ENCODE measurements around the gene PIP5KL1.

Gene PIP5KL1

DNA sequence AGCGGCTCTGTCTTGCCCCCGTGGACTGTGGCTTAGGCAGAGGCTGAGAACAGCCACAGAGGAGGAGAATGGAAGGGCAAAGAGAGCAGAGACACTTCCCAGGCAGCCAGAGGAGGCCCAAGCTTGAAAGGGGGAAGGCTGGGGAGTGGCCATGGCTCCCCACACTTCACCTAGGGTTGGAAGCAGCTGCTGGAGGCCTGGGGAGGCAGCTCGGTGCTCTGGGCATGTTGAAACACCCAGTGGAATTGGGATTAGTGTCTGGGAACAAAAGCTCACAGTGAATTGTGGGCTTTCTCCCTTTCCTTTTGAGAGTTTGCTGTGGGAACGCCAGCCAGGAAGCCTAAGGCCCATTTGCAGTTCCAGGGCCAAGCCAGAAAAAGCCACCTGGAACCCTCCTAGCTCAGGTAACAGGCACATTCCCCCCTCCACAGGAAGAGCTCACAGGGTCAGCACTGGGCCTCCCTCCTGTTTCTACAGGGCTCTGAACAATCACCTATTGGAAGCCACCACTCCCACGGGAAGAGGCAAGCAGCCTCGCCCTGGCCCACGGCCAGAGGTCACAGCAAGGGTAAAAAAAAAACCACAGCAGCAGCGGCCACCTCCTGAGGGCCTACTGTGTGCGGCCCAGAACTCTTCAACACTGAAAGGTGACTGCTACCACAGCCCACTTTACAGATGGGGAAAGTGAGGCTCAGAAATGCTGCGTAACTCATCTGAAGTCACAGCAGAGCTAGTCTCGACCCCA is 30.0 kb upstream of the PIP5KL1 start:
- peaks cover 19% of the 10 kb centered on the region; the same call in 1 of the 2 replicates for H3K36me3 ChIP-seq
- peaks cover 3% of the 10 kb centered on the region for H3K9me3 ChIP-seq (ENCODE audit: severe bottlenecking)
- no peak overlapping the region for H3K4me3 ChIP-seq (ENCODE audit: low read depth, low read length)
- H3K27me3 ChIP-seq (ENCODE audit: insufficient read depth, low read depth, severe bottlenecking): no peaks in the 10 kb centered on the region
- TF ChIP-seq, protein P1, sequence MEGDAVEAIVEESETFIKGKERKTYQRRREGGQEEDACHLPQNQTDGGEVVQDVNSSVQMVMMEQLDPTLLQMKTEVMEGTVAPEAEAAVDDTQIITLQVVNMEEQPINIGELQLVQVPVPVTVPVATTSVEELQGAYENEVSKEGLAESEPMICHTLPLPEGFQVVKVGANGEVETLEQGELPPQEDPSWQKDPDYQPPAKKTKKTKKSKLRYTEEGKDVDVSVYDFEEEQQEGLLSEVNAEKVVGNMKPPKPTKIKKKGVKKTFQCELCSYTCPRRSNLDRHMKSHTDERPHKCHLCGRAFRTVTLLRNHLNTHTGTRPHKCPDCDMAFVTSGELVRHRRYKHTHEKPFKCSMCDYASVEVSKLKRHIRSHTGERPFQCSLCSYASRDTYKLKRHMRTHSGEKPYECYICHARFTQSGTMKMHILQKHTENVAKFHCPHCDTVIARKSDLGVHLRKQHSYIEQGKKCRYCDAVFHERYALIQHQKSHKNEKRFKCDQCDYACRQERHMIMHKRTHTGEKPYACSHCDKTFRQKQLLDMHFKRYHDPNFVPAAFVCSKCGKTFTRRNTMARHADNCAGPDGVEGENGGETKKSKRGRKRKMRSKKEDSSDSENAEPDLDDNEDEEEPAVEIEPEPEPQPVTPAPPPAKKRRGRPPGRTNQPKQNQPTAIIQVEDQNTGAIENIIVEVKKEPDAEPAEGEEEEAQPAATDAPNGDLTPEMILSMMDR (IDR thresholded peaks at IDR 0.05; ENCODE audit: low read depth, low read length): no peak
- H3K27ac ChIP-seq: peak overlapping the region; percentile 28
- DNase-seq: no peak

DNA sequence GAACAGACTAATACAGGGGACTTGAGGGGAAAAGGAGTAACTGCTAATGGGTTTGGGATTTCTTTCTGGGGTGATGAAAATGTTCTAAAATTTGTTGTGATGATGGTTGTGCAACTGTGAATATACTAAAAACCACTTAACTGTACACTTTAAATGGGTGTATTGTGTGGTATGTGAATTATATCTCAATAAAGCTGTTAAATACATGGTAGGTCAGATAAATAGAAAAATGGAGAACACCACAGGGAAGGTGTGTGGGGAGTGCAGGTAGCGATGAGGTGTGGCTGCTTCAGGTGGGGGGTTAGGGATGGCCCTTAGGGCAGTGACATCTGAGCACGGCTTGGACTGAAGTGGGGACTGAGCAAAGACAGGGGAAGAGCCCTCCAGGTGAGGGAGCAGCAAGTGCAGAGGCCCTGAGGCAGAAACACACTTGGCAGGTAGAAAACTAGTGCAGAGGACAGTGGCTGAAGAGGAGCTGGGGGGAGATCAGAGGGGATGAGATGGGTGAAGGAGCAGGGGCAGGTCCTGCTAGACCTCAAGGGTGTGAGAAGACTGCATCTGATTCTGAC is 29.3 kb upstream of the PIP5KL1 start:
- H3K27me3 ChIP-seq (ENCODE audit: insufficient read depth, low read depth, severe bottlenecking): no peaks in the 10 kb centered on the region
- no peak overlapping the region for H3K4me3 ChIP-seq (ENCODE audit: low read depth, low read length)
- H3K9me3 ChIP-seq (ENCODE audit: severe bottlenecking): peaks cover 3% of the 10 kb centered on the region
- DNase-seq: no peak
- peak overlapping the region; percentile 28; the same call in 1 of the 2 replicates for H3K27ac ChIP-seq
- H3K36me3 ChIP-seq: peaks cover 19% of the 10 kb centered on the region; the same call in 1 of the 2 replicates
- TF ChIP-seq, protein P1 (IDR thresholded peaks at IDR 0.05; ENCODE audit: low read depth, low read length): no peak

DNA sequence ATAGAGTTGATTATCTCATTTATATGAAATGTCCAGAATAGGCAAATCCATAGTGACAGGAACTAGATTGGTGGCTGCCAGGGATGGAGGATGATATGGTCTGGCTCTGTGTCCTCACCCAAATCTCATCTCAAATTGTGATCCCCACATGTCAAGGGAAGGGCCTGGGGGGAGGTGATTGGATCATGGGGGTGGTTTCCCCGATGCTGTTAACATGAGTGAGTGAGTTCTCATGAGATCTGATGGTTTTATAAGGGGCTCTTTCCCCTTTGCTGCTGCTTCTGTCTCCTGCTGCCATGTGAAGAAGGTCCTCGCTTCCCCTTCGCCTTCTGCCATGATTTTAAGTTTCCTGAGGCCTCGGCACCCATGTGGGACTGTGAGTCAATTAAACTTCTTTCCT is 28.8 kb upstream of the PIP5KL1 start:
- H3K27me3 ChIP-seq (ENCODE audit: insufficient read depth, low read depth, severe bottlenecking): no peaks in the 10 kb centered on the region
- H3K36me3 ChIP-seq: peaks cover 19% of the 10 kb centered on the region; the same call in 1 of the 2 replicates
- no peak for DNase-seq
- H3K27ac ChIP-seq: no peak overlapping the region
- H3K9me3 ChIP-seq (ENCODE audit: severe bottlenecking): peaks cover 3% of the 10 kb centered on the region
- TF ChIP-seq, protein P1 (IDR thresholded peaks at IDR 0.05; ENCODE audit: low read depth, low read length): no peak
- H3K4me3 ChIP-seq (ENCODE audit: low read depth, low read length): no peak overlapping the region

DNA sequence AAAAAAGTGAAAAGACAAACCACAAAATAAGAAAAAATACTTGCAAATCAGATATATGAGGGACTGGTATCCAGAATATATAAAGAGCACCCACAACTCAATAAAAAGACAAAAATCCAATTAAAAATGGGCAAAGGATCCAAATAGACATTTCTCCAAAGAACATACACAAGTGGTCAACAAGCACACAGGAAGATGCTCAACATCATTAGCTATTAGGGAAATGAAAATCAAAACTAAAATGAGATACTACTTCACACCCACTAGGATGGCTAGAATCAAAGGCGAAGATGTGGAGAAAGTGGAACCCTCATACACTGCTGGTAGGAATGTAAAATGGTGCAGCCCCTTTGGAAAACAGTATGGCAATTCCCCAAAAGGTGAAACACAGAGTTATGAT is 28.2 kb upstream of the PIP5KL1 start:
- no peak for DNase-seq
- H3K9me3 ChIP-seq (ENCODE audit: severe bottlenecking): peaks cover 3% of the 10 kb centered on the region
- H3K27me3 ChIP-seq (ENCODE audit: insufficient read depth, low read depth, severe bottlenecking): no peaks in the 10 kb centered on the region
- H3K4me3 ChIP-seq (ENCODE audit: low read depth, low read length): no peak overlapping the region
- TF ChIP-seq, protein P1 (IDR thresholded peaks at IDR 0.05; ENCODE audit: low read depth, low read length): no peak
- peaks cover 17% of the 10 kb centered on the region; the same call in 1 of the 2 replicates for H3K36me3 ChIP-seq
- H3K27ac ChIP-seq: no peak overlapping the region

DNA sequence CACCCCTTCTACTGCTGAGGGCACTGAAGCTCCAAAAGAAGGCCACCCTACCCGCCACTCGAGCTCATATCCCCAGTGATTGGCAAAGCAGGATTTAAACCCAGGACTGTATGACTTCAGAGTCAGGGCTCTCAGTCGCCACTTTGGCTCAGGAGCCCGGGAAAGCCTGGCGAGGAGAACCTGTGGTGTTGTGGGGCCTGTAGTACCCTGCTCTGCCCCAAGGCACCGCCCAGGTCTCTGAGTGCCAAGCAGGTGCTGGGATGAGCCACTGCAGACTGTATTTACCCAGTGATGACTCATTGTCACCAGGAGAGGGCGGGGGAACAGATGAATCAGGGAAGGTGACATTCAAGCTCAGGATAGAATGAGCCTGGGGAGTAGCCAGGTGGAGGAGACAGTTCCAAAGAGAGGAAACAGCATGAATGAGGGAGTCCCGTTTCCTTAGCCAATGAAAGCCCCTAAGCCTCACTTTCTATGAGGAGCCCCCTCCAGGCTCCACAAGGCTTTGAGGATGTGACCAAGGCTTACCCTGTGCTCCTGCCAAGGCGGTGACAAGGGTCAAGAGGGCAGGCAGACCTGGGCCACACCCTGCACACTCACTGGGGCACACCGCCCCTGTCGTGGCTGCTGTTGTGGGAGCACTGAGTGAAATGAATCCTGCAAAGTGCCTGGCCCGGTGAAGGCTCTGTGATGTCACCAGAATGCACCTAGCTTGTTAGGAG is 24.9 kb upstream of the PIP5KL1 start:
- Histone ChIP-seq H3K36me3 (peaks cover 16% of the 10 kb centered on the region), H3K9me3 (ENCODE audit: severe bottlenecking) (peaks cover 3% of the 10 kb centered on the region), H3K27ac (no peak overlapping the region), H3K27me3 (ENCODE audit: insufficient read depth, low read depth, severe bottlenecking) (no peaks in the 10 kb centered on the region), H3K4me3 (ENCODE audit: low read depth, low read length) (no peak overlapping the region)
- TF ChIP-seq, protein P1 (IDR thresholded peaks at IDR 0.05; ENCODE audit: low read depth, low read length): peak; percentile 70
- peak; percentile 83 for DNase-seq

Data from WERI-Rb-1 (cell line).